Natural killer cell (primary cell): ENCODE measurements around the gene NRXN3. TPM values are rescaled to one million over a fixed set of nuclear protein-coding genes. Genes with fewer than 3 reads are reported as not detected.

Experiments used
- ATAC-seq, 3 donors: fragments of 150-1000 bp in 2 of 3; fragments of 200-7000 bp in 1 of 3; cut with Tn5 transposase; 1 replicate in 1 of 3; 2 replicates in 2 of 3; pipeline ENCODE4 v1.10.0; 2021; ENCODE audit warnings: mild to moderate bottlenecking in 2 of 3, moderate library complexity in 2 of 3
- DNase-seq, 2 donors: peaks; one replicate each; pipeline versions ENCODE4 v3.0.0 to v3.0.0-alpha.2; 2013 to 2021; ENCODE audit warnings: mixed read lengths in 1 of 2
- H3K27ac ChIP-seq: one replicate; pipeline ENCODE4 v1.5.1; 2013; ENCODE audit warnings: mild to moderate bottlenecking, low read length
- H3K27me3 ChIP-seq: one replicate; pipeline ENCODE4 v1.6.1; 2013; ENCODE audit warnings: low read length; ENCODE audit not compliant: control insufficient read depth, insufficient read depth
- H3K36me3 ChIP-seq: one replicate; pipeline ENCODE4 v1.6.1; 2013; ENCODE audit warnings: low read length; ENCODE audit not compliant: control insufficient read depth, insufficient read depth
- H3K4me1 ChIP-seq: one replicate; pipeline ENCODE4 v1.6.1; 2013; ENCODE audit warnings: low read length; ENCODE audit not compliant: control insufficient read depth, insufficient read depth
- H3K4me3 ChIP-seq: one replicate; pipeline ENCODE4 v1.5.1; 2013; ENCODE audit warnings: low read length
- H3K9me3 ChIP-seq: one replicate; pipeline ENCODE4 v1.6.1; 2013; ENCODE audit warnings: low read length; ENCODE audit not compliant: control insufficient read depth, insufficient read depth
- H3K27ac Mint-ChIP-seq, 2 donors: one replicate each; pipeline ENCODE4 v1.8.0; 2022; ENCODE audit warnings: mild to moderate bottlenecking in 2 of 2, mixed read lengths in 2 of 2, moderate library complexity in 1 of 2
- H3K27me3 Mint-ChIP-seq, 2 donors: one replicate each; pipeline ENCODE4 v1.8.0; 2022; ENCODE audit warnings: low read depth in 2 of 2, mixed read lengths in 2 of 2
- H3K36me3 Mint-ChIP-seq: one replicate; pipeline ENCODE4 v1.8.0; 2022; ENCODE audit warnings: mixed read lengths
- H3K4me1 Mint-ChIP-seq, 2 donors: one replicate each; pipeline ENCODE4 v1.8.0; 2022; ENCODE audit warnings: mixed read lengths in 2 of 2
- H3K4me3 Mint-ChIP-seq: one replicate; pipeline ENCODE4 v1.8.0; 2022; ENCODE audit warnings: mild to moderate bottlenecking, moderate library complexity, mixed read lengths
- H3K9me3 Mint-ChIP-seq, 2 donors: one replicate each; pipeline ENCODE4 v1.8.0; 2022; ENCODE audit warnings: mixed read lengths in 2 of 2
- CTCF ChIP-seq: fragments of 200-600 bp; IDR thresholded peaks from one replicate; pipeline ENCODE4 v1.8.0; 2022; ENCODE audit warnings: antibody characterized with exemption
- WGBS: methylation state at CpG from one replicate; pipeline ENCODE4 v1.1.7; 2013; ENCODE audit warnings: missing lambda C conversion rate; ENCODE audit not compliant: insufficient coverage; 5-methylcytosine and 5-hydroxymethylcytosine counted together
- intact Hi-C: fragments of 100-400 bp; cut with micrococcal nuclease; formaldehyde crosslinking; loops from one replicate; pipeline ENCODE4 v1.14.2; 2022
- total RNA-seq, 4 donors: library from RNA; stranded (reverse); fragments of 120-200 nt in 1 of 4; gene quantifications; one replicate each; pipeline versions ENCODE4 v1.2.3 to v1.2.4, GENCODE V29; 2013 to 2022

The NRXN3 gene
- total RNA-seq, 3 donors from 2014 or later (not counting 1 experiment from before 2014, with no cell fraction given), result not detected

- Mint-ChIP-seq H3K27ac (no peak overlapping the region), H3K9me3 (peaks cover 3 to 11% of the 10 kb centered on the region in 2 donors), H3K4me1 (no peaks in the 10 kb centered on the region), H3K27me3 (no peaks in the 10 kb centered on the region), H3K36me3 (no peaks in the 10 kb centered on the region), H3K4me3 (no peak overlapping the region)
- H3K4me3 ChIP-seq, result no peak overlapping the region
- no peaks in the 10 kb centered on the region for H3K27me3 ChIP-seq
- DNase-seq (no peak), ATAC-seq (no peak)
- no peak overlapping the region for H3K27ac ChIP-seq
- no peaks in the 10 kb centered on the region for H3K9me3 ChIP-seq
- no peak for TF ChIP-seq CTCF
- no peaks in the 10 kb centered on the region for H3K4me1 ChIP-seq
- no CpG with 5 or more reads among the region's 1 CpG for WGBS
- no peaks in the 10 kb centered on the region for H3K36me3 ChIP-seq
- intact Hi-C loops, result no loop called here
Observed at GRCh38 chr14:78664841-78665240, 494.7 kb downstream of the NRXN3 start.

- H3K36me3 Mint-ChIP-seq, result no peaks in the 10 kb centered on the region
- WGBS, result 70% methylated on average over 5 of the region's 5 CpGs
- no peak overlapping the region for H3K27ac Mint-ChIP-seq
- intact Hi-C loops, result no loop called here
- ATAC-seq, result no peak
- no peak for DNase-seq
- Histone ChIP-seq H3K27me3 (no peaks in the 10 kb centered on the region), H3K27ac (no peak overlapping the region), H3K9me3 (no peaks in the 10 kb centered on the region), H3K4me3 (no peak overlapping the region), H3K36me3 (no peaks in the 10 kb centered on the region), H3K4me1 (no peaks in the 10 kb centered on the region)
- H3K9me3 Mint-ChIP-seq, result peaks cover 11 to 12% of the 10 kb centered on the region in 2 donors
- H3K4me1 Mint-ChIP-seq, result no peaks in the 10 kb centered on the region
- no peak for TF ChIP-seq CTCF
- H3K4me3 Mint-ChIP-seq, result no peak overlapping the region
- H3K27me3 Mint-ChIP-seq, result peaks cover 0 to 3% of the 10 kb centered on the region in 2 donors
Observed at GRCh38 chr14:78666336-78667056, 496.3 kb downstream of the NRXN3 start.

GRCh38 chr14:78667141-78667540, 497.0 kb downstream of the NRXN3 start:
- Mint-ChIP-seq H3K27ac (no peak overlapping the region), H3K4me1 (no peaks in the 10 kb centered on the region), H3K36me3 (no peaks in the 10 kb centered on the region), H3K4me3 (no peak overlapping the region), H3K27me3 (peaks cover 0 to 3% of the 10 kb centered on the region in 2 donors), H3K9me3 (peaks cover 11 to 12% of the 10 kb centered on the region in 2 donors)
- no peak overlapping the region for H3K27ac ChIP-seq
- no peaks in the 10 kb centered on the region for H3K27me3 ChIP-seq
- no peak for TF ChIP-seq CTCF
- no peak overlapping the region for H3K4me3 ChIP-seq
- DNase-seq (no peak), ATAC-seq (no peak)
- WGBS, result 71% methylated on average over 1 of the region's 1 CpG
- intact Hi-C loops, result no loop called here
- no peaks in the 10 kb centered on the region for H3K36me3 ChIP-seq
- H3K4me1 ChIP-seq, result no peaks in the 10 kb centered on the region
- H3K9me3 ChIP-seq, result no peaks in the 10 kb centered on the region

GRCh38 chr14:78673845-78674244, 503.7 kb downstream of the NRXN3 start:
- no peak overlapping the region for H3K4me3 ChIP-seq
- Mint-ChIP-seq H3K4me1 (no peaks in the 10 kb centered on the region), H3K27me3 (peaks cover 0 to 3% of the 10 kb centered on the region in 2 donors), H3K36me3 (no peaks in the 10 kb centered on the region), H3K4me3 (no peak overlapping the region), H3K9me3 (peaks cover 2 to 13% of the 10 kb centered on the region in 2 donors), H3K27ac (no peak overlapping the region)
- ATAC-seq (no peak), DNase-seq (no peak)
- no peaks in the 10 kb centered on the region for H3K4me1 ChIP-seq
- H3K36me3 ChIP-seq, result no peaks in the 10 kb centered on the region
- WGBS, result 87% methylated on average over 3 of the region's 3 CpGs
- no peak overlapping the region for H3K27ac ChIP-seq
- intact Hi-C loops, result no loop called here
- H3K9me3 ChIP-seq, result no peaks in the 10 kb centered on the region
- H3K27me3 ChIP-seq, result no peaks in the 10 kb centered on the region
- TF ChIP-seq CTCF, result no peak
